Aorta (tissue), 5 donors: Measurements from ENCODE around the gene LRRC51. TPM values are rescaled to one million over a fixed set of nuclear protein-coding genes. Genes with fewer than 3 reads are reported as not detected.
A peak's percentile ranks its signal among the peaks of the same experiment; 100 is the strongest.

Experiments used
- ATAC-seq: fragments of 200-7000 bp; cut with Tn5 transposase; one replicate; pipeline ENCODE4 v1.9.1; 2022; ENCODE audit warnings: moderate library complexity; ENCODE audit not compliant: low FRiP score
- DNase-seq, 2 donors: peaks; one replicate each; pipeline ENCODE4 v3.0.0-alpha.2; 2020
- H3K27ac ChIP-seq, 2 donors: one replicate each; pipeline ENCODE4 v1.5.1; 2013; ENCODE audit warnings: low read length in 2 of 2, mild to moderate bottlenecking in 2 of 2, moderate library complexity in 2 of 2, control low read depth in 1 of 2, inconsistent platforms in 1 of 2, low read depth in 1 of 2
- H3K27me3 ChIP-seq, 2 donors: one replicate each; pipeline ENCODE4 v1.6.1; 2013; ENCODE audit warnings: control low read depth in 1 of 2, low read length in 1 of 2, mild to moderate bottlenecking in 1 of 2, moderate library complexity in 1 of 2; ENCODE audit not compliant: insufficient read depth in 2 of 2, control insufficient read depth in 1 of 2
- H3K36me3 ChIP-seq, 2 donors: one replicate each; pipeline ENCODE4 v1.6.1; 2013; ENCODE audit warnings: control low read depth in 1 of 2, low read length in 1 of 2, mild to moderate bottlenecking in 1 of 2; ENCODE audit not compliant: insufficient read depth in 2 of 2, control insufficient read depth in 1 of 2
- H3K4me1 ChIP-seq, 2 donors: one replicate each; pipeline ENCODE4 v1.6.1; 2013; ENCODE audit warnings: low read length in 2 of 2, control low read depth in 1 of 2, mild to moderate bottlenecking in 1 of 2, moderate library complexity in 1 of 2; ENCODE audit not compliant: insufficient read depth in 2 of 2, control insufficient read depth in 1 of 2
- H3K4me3 ChIP-seq, 2 donors: one replicate each; pipeline ENCODE4 v1.5.1; 2013; ENCODE audit warnings: low read length in 2 of 2, control low read depth in 1 of 2, mild to moderate bottlenecking in 1 of 2
- H3K9me3 ChIP-seq: one replicate; pipeline ENCODE4 v1.6.1; 2013; ENCODE audit warnings: mild to moderate bottlenecking, low read length; ENCODE audit not compliant: control insufficient read depth
- WGBS, 2 donors: extraction: QIAGEN DNeasy Blood & Tissue Kit; methylation state at CpG; one replicate each; pipeline ENCODE4 v1.1.7; 2013; 5-methylcytosine and 5-hydroxymethylcytosine counted together
- intact Hi-C, 2 donors: fragments of 100-400 bp; cut with DNase I; formaldehyde crosslinking; loops; one replicate each; pipeline versions ENCODE4 v1.14.2 to v1.15.0; 2022
- long read RNA-seq, 2 donors: library from polyadenylated mRNA; unstranded; transcript quantifications; one replicate each; pipeline ENCODE4 v2.0.0, GENCODE V29; 2020 to 2021
- polyA plus RNA-seq, 2 donors: library from polyadenylated mRNA; stranded (reverse); fragments of 200-250 nt; gene quantifications; one replicate each; pipeline ENCODE4 v1.2.3, GENCODE V29; 2013
- total RNA-seq, 2 donors: library from RNA; stranded (reverse); fragmentation: NEBNext Ultra II Directional; extraction: Animal tissue kit (Norgen Biotek cat#: 25700); gene quantifications; one replicate each; pipeline ENCODE4 v1.2.1, GENCODE V29; 2021
- donor health status: healthy with polysubstance abuse.
- donor health status: Bipolar disorder and iron deficiency.
- donor health status: DM: no; HTN: no; CAD: no.
- donor health status: DM: no; HTN: no; CAD: no.
- donor health status: DM: yes; HTN: yes; CAD: no.

Gene LRRC51
- total RNA-seq = 1 to 10 TPM; 6.6 to 8.5 TPM
- 10 to 100 TPM in 1 of 2 donors, 1 to 10 TPM in 1; 8.6 to 12.8 TPM for polyA plus RNA-seq
- long read RNA-seq, donor 1, transcript LRTOMT-201 (6 exons, 2,642 nt) = major isoform, 5 of 9 reads
- long read RNA-seq, donor 1, partial matches to known transcripts = 1 of 9 reads
- long read RNA-seq, donor 1, other reads (novel, unspliced or antisense) = 1 of 9 reads
- long read RNA-seq, donor 2, partial matches to known transcripts = 0 of 1 reads
- long read RNA-seq, donor 2, other reads (novel, unspliced or antisense) = 0 of 1 reads

DNA sequence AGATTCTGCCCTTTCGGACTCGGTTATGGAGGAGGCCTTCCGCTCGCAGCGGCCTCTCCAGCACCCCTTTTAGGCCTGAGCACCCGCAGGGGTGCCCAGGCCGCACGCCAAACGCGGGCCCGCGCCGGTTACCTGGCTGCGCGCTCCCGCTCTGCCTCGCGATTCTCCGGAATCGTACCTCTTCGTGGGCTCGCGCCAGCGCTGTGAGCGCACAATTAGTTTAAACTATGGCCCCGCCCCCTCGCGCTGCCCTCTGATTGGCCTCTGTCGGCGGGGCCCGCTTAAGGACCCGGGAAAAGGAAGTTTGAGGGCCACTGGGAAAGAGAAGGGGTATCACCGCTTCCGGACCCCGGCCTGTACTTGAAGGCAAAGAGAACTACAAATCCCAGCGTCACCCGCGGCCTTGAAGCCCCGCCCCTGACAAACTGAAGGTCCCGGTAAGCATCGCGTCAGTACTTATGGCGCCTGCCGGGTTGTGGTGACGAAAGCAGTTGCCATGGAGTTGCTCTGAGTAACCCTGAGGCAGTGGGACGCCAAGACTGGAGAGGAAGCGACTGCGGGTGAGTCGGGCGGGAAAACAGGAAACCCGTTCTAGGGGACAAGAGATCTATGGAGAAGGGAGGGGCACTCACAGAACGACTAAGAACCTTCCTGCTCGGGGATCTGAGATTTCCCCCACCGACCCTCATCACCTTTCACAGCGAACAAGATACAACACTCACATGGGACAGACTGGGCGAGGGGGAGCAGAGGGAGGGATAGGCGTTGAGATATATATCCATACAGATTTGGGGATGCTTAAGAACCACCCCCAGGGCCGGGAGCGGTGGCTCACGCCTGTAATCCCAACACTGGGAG, at the start of gene LRRC51, which contains the start of gene NUMA1:
TSS of gene LRRC51 (plus strand) at position 525 of the 858 bp plus-strand sequence. CDS start 8,234 bp downstream, outside the sequence.
TSS of gene NUMA1 (minus strand) at position 217 of the 858 bp plus-strand sequence. CDS start 44,599 bp downstream, outside the sequence.
- Histone ChIP-seq H3K27ac (peak within 1 kb of the TSS; percentile 7 to 88), H3K27me3 (no peaks in the 10 kb centered on the region), H3K9me3 (no peaks in the 10 kb centered on the region), H3K4me1 (no peaks in the 10 kb centered on the region), H3K36me3 (no peaks in the 10 kb centered on the region), H3K4me3 (peak within 1 kb of the TSS; percentile 62 to 96)
- DNase-seq (peak; percentile 99 to 100), ATAC-seq (peak; percentile 99)
- WGBS, 2 donors = 0% methylated on average over 58 to 60 of the region's 60 CpGs
- intact Hi-C loops = loop anchor here in 1 of 2 donors (1.0 kb wide), 2 partner anchors 23 to 39 kb away; partner anchors contain the start of gene LAMTOR1

GRCh38 chr11:72036687-72037086, 44.0 kb upstream of the LRRC51 start:
- no peak for ATAC-seq
- H3K36me3 ChIP-seq = peaks cover 1 to 3% of the 10 kb centered on the region in 2 donors
- intact Hi-C loops = no loop called here
- DNase-seq = no peak
- H3K27ac ChIP-seq = no peak overlapping the region
- no peak overlapping the region for H3K4me3 ChIP-seq
- WGBS, 2 donors = 46 to 51% methylated on average over 3 of the region's 3 CpGs
- no peaks in the 10 kb centered on the region for H3K27me3 ChIP-seq
- H3K9me3 ChIP-seq = no peaks in the 10 kb centered on the region
- H3K4me1 ChIP-seq = peaks cover 12 to 13% of the 10 kb centered on the region in 2 donors

DNA sequence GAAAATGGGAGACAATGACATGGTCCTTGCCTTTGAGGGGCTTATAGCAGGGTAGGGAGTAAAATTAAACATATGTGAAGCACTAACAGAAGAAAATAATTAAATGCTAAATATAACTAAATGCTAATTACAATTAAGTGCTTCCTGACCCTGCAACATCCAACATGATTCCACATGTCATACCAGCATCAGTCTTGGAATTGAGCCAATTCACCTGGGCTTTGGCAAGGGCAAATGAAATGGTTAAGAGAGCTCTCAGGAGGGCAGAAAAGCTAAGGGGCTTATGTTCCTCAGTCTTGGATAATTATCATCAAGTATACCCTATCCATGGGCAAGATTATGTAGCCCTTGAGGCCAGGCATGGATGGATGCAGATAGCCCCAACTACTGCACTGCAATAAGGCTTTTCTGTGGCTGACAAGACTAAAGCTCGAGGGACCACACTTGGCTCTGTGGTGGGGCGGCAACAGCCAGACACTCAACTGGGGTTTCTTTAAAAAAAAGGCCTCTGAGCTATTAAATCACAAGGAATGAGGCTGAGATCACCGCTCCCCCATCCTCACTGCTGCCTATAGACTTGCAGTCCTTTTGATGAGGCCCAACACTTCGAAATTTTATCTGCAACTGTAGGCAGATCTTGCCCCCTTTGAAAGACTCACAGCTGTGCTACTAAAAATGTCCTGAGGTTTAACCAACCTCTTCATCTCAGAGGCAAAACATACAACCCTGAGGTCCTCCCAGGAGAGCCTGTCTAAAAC, 42.9 kb upstream of the LRRC51 start:
- 14 to 16% methylated on average over 4 of the region's 4 CpGs for WGBS, 2 donors
- Histone ChIP-seq H3K27me3 (no peaks in the 10 kb centered on the region), H3K4me3 (peak overlapping the region; percentile 30 to 56), H3K4me1 (peaks cover 12 to 13% of the 10 kb centered on the region in 2 donors), H3K36me3 (peaks cover 1 to 3% of the 10 kb centered on the region in 2 donors), H3K9me3 (no peaks in the 10 kb centered on the region), H3K27ac (peak overlapping the region in 1 of 2 donors; percentile 49)
- intact Hi-C loops = no loop called here
- DNase-seq (peak in 1 of 2 donors; percentile 49), ATAC-seq (no peak)

DNA sequence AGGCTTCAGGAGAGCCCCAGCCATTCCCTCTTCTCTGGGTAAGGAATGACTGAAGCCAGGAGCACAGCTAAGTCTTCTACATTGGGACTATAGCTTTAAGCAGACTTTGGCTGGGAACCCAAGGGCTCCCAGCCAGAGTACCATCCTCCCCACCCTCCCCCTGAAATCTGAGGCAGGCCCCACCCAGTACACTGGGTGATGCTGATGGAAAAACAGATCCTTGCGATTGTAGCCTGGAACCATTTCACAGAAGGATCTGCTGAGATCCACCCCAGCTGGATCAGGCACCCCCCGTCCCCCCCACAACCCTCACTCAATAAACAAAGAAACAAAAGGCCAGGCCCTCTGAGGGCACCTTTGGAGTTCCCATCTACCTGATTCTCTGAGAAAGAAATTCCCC, 42.2 kb upstream of the LRRC51 start:
- Histone ChIP-seq H3K27me3 (no peaks in the 10 kb centered on the region), H3K4me3 (peak overlapping the region; percentile 30 to 56), H3K36me3 (peaks cover 1 to 3% of the 10 kb centered on the region in 2 donors), H3K27ac (peak overlapping the region; percentile 79 to 91), H3K9me3 (no peaks in the 10 kb centered on the region), H3K4me1 (peaks cover 12 to 13% of the 10 kb centered on the region in 2 donors)
- intact Hi-C loops = no loop called here
- DNase-seq = peak; percentile 73 to 78
- WGBS, 2 donors = 3% methylated on average over 2 of the region's 2 CpGs
- ATAC-seq = peak; percentile 69

DNA sequence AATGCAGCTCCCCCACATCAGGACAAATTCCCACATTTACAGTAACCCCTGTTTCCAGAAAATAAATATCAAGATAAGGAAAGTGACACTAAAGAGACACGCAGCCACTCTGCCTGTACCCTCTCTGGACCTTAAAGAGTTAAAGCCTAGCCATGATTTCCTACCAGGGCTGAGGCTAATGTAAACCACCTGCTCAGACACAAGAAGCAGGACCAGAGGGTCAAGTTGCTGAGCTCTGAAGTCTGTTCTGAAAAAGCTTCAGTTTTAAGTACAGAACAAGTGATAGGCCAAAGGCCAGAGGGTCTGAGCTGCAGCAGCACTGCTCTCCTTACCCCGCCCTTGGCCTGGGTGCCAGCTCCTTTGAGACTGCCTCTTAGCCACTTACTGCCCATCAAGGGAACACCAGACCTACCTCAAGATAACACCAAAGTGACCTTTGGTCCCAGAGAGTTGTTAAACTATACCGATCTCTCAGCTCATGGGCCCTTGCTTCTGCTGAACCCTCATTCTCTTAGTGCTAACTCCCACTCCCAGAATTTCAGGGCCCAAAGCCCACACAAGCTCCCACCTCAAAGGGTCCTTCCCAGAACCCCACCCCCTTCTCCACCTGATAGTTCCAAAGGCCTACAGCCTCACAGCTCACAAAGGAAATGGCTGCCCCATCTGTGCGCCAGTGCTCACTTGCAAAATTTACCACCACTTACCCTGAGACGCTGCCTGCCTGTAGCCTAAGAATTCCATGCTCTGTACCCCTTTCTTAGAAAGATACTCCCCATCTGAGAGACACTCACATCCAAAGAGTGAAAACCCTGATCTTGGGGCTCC, 41.4 kb upstream of the LRRC51 start:
- DNase-seq = no peak
- H3K4me3 ChIP-seq = peak overlapping the region; percentile 30 to 82
- H3K27ac ChIP-seq = peak overlapping the region; percentile 79 to 91
- H3K27me3 ChIP-seq = no peaks in the 10 kb centered on the region
- no peak for ATAC-seq
- intact Hi-C loops = no loop called here
- 9 to 12% methylated on average over 5 of the region's 5 CpGs for WGBS, 2 donors
- H3K4me1 ChIP-seq = peaks cover 12 to 13% of the 10 kb centered on the region in 2 donors
- peaks cover 0 to 1% of the 10 kb centered on the region in 2 donors for H3K36me3 ChIP-seq
- no peaks in the 10 kb centered on the region for H3K9me3 ChIP-seq

- no peak for DNase-seq
- peaks cover 12 to 13% of the 10 kb centered on the region in 2 donors for H3K4me1 ChIP-seq
- intact Hi-C loops = loop anchor here (2.0 to 5.0 kb wide), 2 partner anchors 37 to 183 kb away; no protein-coding TSS in a partner anchor
- H3K9me3 ChIP-seq = no peaks in the 10 kb centered on the region
- no peaks in the 10 kb centered on the region for H3K27me3 ChIP-seq
- H3K27ac ChIP-seq = peak overlapping the region; percentile 79 to 91
- H3K36me3 ChIP-seq = no peaks in the 10 kb centered on the region
- 1 to 3% methylated on average over 6 of the region's 6 CpGs for WGBS, 2 donors
- peak overlapping the region; percentile 30 to 82 for H3K4me3 ChIP-seq
- no peak for ATAC-seq
These were observed 40.7 kb upstream of the LRRC51 start for GRCh38 chr11:72039856-72040401.

- WGBS, 2 donors = 0% methylated on average over 23 of the region's 23 CpGs
- Histone ChIP-seq H3K27me3 (no peaks in the 10 kb centered on the region), H3K4me1 (peaks cover 12 to 13% of the 10 kb centered on the region in 2 donors), H3K4me3 (peak overlapping the region; percentile 30 to 82), H3K27ac (peak overlapping the region; percentile 46 to 91), H3K9me3 (no peaks in the 10 kb centered on the region), H3K36me3 (no peaks in the 10 kb centered on the region)
- ATAC-seq = peak; percentile 92
- peak; percentile 98 for DNase-seq
- intact Hi-C loops = loop anchor here (1.0 to 5.0 kb wide), 3 partner anchors 37 to 182 kb away; partner anchors contain the start of genes LRRC51 (in 1 of the 2) and NUMA1 (in 1 of the 2)
These were observed 39.9 kb upstream of the LRRC51 start for GRCh38 chr11:72040491-72041363.
